GM18505 (cell line): ENCODE measurements around the gene CDIP1.

Experiments
- ATAC-seq: cut with Tn5 transposase; IDR thresholded peaks from one replicate; pipeline ENCODE4 v1.9.1; 2021; ENCODE audit not compliant: unreplicated experiment
- POLR2A ChIP-seq: IDR thresholded peaks from 4 replicates; pipeline ENCODE4 v1.6.1; 2011; ENCODE audit warnings: borderline replicate concordance; ENCODE audit not compliant: insufficient read depth, insufficient read length; ENCODE audit errors: extremely low read depth

The CDIP1 gene

DNA sequence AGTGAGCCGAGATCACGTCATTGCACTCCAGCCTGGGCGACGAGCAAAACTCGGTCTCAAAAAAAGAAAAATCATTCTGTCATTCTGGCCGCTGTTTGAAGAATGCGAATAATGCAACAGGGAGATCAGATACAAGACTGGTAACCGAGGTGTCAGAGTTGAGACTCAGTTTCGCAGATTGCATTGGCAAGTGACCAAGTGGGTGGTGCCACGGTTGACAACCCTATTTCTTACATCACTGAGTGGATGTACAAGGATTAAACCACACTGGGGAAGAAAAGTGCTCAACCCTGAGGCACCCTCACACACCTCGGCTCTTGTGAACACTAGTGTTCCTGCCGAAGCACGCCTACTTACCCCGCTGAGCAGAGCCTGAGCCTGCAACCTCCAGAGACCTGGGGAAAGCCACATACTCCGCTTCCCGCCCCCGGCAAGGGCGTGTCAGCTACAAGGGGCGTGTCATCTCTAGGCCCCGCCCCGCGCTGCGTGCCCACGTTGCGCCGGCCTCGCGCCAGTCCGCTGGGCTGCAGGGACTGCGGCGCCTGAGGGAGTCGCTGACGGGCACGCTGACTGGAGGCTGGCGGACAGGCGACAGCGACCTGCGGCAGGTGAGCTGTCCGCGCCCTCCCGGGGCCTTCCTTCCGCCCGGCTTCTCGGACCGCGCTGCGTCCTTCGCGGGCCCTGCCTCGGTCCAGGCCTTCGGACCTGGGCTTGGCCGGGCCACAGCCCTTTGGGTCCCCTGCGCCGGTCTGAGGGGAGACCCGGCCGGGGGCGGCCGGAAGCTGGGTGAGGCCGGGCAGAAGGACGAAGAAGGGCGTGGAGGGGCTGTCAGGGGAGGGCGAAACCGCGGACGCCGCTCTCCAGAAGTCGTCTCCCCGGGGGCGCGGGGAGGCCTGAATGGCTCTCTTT, 62.4 kb downstream of the CDIP1 start, which contains the start of gene HMOX2:
HMOX2 (plus strand) TSS at position 519 of the 909 bp plus-strand sequence. CDS start 29,127 bp downstream, outside the sequence.
- peak; percentile 79 for ATAC-seq
- TF ChIP-seq POLR2A, result peak; percentile 94

DNA sequence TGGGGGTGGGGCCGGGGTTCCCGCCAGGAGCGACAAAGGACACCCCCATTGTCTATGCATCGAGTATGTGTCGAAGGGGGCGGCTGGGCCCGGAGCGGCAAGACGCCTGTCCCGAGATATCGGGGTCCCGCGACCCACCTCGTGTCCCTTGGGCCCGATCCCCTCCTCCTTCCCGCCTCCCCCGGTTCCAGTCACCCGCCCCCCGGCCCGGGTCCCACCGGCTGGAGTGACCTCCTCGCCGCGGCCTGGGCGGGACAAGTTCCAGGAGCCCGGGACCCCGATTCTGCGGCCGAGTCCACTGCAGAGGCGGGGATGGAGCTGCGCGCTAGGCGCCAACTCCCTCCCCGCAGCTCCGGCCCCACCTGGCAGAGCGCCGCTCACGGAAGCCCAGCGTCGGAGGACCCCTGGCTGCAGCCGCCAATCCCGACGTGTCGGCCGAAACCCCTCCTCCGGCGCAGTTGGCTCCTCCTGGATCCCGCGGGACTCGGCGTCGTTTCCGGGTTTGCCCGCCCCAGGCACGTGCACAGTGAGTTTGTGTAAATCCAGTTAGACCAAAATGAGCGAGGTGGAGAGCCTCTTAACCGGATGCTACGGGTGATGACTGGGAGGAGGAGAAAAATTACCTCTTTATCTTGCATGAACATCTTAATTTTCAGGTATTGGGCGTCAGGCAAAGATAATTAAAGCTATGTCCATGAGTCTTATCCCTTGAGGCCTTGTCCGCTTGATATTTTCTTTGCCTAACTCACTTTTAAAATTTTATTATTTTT, 64.2 kb downstream of the CDIP1 start, which contains the start of gene NMRAL1:
NMRAL1 (minus strand) TSS at position 434 of the 770 bp plus-strand sequence. CDS start 493 bp downstream, outside the sequence.
- peak; percentile 50 for ATAC-seq

DNA sequence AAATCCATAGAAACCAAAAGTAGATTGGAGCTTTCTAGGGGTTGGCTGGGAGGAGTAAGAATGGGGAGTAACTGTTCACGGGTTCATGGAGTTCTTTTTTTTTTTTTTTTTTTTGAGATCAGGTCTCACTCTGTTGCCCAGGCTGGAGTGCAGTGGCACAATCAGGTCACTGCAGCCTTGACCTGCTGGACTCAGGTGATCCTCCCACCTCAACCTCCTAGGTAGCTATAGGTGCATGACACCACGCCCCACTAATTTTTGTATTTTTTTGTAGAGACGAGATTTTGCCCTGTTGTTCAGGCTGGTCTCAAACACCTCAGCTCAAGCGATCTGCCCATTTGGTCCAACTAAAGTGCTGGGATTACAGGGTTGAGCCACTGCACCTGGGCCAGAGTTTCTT, 65.7 kb downstream of the CDIP1 start:
- TF ChIP-seq POLR2A, result no peak
- ATAC-seq, result no peak

More for the DNA sequence above, 64.2 kb downstream of the CDIP1 start, which contains the start of gene NMRAL1:
- peak; percentile 79 for TF ChIP-seq POLR2A

DNA sequence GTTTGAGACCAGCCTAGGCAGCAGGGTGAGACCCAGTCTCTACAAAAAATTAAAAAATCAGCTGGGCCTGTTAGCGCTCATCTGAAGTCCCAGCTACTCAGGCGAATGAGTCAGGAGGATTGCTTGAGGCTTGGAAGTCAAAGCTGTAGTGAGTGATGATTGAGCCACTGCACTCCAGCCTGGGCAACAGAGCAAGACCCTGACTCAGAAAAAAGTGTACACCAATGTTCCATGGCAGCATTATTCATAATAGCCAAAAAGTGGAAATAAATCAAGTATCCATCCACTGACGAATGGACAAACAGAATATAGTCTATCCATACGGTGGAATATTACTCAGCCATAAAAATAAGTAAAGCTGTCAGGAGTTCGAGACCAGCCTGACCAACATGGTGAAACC, 66.7 kb downstream of the CDIP1 start:
- TF ChIP-seq POLR2A, result no peak
- no peak for ATAC-seq

DNA sequence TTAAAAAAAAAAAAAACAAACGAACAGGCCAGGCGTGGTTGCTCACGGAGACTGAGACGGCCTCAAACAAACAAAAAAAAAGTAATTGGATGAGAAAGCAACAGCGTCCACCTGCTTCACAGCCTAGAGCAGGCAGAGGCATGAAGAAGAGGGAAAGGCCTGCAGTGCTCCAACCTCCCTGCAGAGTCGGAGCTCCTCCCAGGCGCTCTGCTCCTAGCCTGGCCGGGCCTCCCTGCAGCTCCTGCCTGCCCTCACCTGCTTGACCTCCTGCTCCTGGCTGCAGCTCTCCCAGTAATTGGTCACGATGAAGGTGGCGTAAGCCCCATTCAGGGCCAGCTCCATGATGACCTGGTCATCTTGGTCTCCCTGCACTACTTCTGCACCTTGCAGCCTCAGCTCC, 69.6 kb downstream of the CDIP1 start:
- no peak for ATAC-seq
- TF ChIP-seq POLR2A, result no peak

DNA sequence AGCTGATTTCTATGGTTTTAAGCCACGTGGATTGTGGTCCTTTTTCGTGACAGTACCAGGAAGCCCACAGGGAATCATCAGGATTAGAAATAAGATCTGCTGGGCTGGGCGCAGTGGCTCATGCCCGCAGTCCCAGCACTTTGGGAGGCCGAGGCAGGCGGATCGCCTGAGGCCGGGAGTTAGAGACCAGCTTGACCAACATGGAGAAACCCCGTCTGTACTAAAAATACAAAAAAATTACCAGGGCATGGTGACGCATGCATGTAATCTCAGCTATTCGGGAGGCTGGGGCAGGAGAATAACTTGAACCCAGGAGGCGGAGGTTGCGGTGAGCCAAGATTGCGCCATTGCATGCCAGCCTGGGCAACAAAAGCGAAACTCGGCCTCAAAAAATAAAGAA, 70.7 kb downstream of the CDIP1 start:
- TF ChIP-seq POLR2A, result no peak

DNA sequence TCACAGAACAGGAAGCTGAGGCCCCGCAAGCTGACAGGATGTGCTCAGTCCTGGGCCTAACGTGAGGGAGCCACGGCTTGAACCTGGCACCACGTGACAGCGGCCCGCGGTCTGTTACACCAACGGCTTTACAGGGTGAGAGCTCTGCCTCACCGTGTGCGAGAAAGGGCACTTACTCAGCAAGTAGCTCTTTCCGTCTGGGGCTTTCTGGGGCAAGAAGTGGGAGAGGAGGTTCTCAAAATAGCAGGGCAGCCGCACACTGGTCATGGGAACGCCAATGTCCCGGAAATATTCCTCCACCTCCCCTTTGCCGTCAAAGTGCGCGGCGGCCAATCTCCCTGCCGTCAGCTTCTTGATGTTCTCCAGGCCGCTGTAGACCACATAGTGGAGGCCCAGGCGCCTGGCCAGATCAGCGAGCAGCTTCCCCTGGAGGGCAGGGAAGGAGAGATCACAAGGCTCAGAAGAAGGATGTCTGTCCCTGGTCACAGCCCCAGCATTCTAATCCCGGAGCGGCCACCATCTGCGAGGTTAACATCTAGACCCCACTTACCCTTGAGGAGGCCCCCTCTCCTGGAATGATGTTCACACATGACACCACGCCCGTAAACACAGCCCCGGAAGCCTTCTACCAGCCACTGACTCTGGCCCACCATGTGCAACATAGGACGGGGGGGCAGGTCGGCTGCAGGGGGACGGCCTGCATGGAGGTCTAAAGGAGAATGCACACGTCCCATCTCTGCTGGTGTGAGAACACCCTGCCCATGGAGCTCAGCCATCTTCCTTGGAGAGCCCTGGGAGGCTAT, 72.4 kb downstream of the CDIP1 start:
- no peak for ATAC-seq
- TF ChIP-seq POLR2A, result no peak

More for the DNA sequence above, 70.7 kb downstream of the CDIP1 start:
- ATAC-seq, result no peak

DNA sequence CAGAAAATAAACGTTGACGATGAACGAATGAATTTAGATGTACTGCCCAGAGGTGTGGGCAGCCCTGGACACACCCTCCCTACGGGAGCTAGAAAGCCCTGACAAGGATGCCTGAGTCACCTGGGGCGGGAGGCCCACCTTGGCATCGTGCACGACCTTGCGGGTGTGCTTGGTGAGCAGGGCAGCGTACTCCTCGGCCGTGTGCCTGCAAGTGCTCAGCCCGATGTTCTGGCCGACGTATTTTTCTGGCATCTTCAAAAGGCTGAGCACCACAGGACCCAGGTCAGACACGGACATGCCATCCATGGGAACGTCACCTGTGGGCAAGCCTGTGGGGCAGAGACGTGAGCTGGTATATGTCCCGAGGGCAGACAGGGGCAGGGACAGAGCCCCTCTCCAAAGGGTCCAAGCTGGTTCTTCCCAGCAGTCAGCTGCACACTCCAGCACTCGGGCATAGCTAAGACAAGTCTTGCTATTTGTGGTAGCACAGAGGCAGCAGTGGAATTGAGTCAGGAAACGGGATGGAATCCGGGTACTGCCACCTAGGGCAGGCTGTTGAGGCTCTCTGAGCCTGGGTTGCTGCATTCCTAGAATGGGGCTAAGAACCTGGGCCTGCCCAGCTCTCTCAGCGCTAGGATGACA, 74.9 kb downstream of the CDIP1 start:
- ATAC-seq, result no peak
- no peak for TF ChIP-seq POLR2A

DNA sequence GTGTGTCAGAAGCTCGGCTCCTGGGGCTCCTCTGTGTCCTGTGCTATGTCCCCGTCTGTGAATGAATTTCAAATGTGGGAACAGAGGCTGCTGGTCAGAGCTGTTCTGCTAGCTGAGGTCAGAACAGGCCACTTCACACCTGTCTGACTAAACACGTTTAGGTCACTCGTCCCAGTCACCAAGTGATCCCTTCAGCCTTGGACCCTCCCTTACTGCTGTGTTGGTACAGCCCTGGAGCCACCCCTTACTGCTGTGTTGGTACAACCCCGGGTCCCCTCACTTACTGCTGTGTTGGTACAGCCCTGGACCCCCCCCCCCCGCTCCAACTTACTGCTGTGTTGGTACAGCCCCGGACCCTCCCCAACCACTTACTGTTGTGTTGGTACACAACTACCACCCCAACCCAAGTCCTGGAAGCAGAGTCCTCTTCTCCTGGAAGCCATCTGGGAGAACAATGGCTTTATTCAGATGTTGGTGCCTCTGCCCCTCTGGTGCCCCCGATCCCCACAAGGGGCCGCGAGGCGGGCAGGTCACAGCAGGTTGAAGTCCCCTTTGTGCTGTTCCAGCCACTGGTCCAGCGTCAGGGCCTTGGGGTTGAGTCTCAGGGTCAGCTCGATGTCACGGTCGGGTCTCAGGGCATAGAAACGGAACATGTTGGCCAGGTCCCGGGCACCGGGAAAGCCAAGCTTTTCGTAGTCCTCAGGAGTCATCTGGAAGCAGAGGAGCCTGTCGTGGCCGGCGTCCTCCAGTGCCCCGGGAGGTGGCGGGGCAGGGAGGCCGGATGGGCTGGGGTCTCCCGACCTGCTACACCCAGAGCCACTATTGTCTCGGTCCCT, 77.1 kb downstream of the CDIP1 start:
- no peak for ATAC-seq
- TF ChIP-seq POLR2A, result no peak

DNA sequence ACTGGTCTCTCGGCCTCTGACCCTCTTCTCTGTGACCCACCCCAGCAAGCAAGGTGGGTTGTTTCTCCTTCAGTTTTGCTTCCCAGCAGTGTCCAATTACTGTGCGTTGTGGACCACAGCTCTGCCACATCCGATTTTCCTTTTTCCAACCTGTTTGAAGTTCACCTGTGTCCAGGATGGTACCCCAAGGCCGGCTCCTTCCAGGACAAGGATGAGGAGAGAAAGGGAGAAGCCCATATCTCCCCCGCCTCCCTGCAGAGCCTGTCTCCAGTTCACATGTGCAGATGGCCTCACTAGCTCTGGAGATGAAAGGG, 77.7 kb downstream of the CDIP1 start:
- ATAC-seq, result no peak

More for the DNA sequence above, 77.7 kb downstream of the CDIP1 start:
- TF ChIP-seq POLR2A, result no peak
